ENCODE measurements around the gene RIMS3. TPM values are rescaled to one million over a fixed set of nuclear protein-coding genes. Genes with fewer than 3 reads are reported as not detected.
A peak's percentile ranks its signal among the peaks of the same experiment; 100 is the strongest.

RIMS3 gene
- polyA plus RNA-seq, 4 donors = under 0.01 to 3.4 (median 1.1) TPM; not detected in 1

DNA sequence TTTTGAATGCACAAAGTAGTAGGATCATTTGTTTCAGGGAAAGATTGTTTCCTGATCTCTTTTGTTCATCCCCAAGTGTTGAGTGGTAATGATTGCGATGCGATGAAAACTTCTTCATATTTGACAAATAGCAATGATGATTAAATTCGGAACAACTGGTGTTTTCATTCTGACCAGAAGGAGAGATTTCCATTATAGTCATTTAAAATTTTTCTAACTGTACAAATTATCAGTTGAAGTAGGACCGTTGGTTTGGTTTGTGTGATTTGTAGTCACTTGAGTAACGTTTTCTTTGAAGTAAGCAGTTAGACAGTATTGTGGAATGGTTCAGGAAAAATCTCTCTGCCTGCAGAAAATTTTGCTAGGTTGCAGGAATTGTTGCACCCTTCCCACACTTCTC lies 32.0 kb upstream of the RIMS3 start:
- H3K27me3 ChIP-seq (ENCODE audit: control insufficient read depth in 3 of 3, insufficient read depth in 3 of 3, low read length in 3 of 3) = no peaks in the 10 kb centered on the region
- no peak for DNase-seq
- peaks cover 8 to 13% (median 9%) of the 10 kb centered on the region in 3 donors for H3K4me1 ChIP-seq (ENCODE audit: control insufficient read depth in 3 of 3, insufficient read depth in 2 of 3, low read depth in 1 of 3, low read length in 2 of 3)
- no peak for FAIRE-seq
- H3K27ac ChIP-seq (ENCODE audit: low read depth in 1 of 3, low read length in 2 of 3) = no peak overlapping the region
- peaks cover 0 to 2% (median 2%) of the 10 kb centered on the region in 3 donors for H3K36me3 ChIP-seq (ENCODE audit: control insufficient read depth in 3 of 3, insufficient read depth in 2 of 3, low read depth in 1 of 3, low read length in 3 of 3)
- no peak overlapping the region for H3K4me3 ChIP-seq (ENCODE audit: low read depth in 1 of 3, low read length in 3 of 3)
- 67 to 77% (median 74%) methylated on average over 5 of the region's 5 CpGs for WGBS, 3 donors
- no peaks in the 10 kb centered on the region for H3K9me3 ChIP-seq (ENCODE audit: control insufficient read depth in 2 of 2, insufficient read depth in 1 of 2, low read depth in 1 of 2, low read length in 1 of 2)

DNA sequence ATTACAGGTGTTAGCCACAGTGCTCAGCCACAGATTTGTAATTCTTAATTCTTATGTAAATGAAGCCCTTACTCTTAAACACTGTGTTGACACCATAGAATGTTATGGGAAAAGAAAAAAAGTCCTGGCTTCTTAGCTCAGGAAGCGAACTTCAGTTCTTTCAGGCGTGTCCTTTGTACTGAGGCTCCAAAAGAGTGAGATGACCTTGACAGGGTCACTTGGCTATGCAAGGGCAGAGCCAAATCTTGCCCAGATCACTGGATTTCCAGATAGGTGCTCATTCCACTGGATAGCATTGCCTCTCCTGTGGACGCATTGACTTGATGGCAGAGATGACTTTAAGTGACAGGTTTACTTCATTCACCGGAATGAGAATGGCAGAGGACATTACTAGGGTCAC lies 30.8 kb upstream of the RIMS3 start:
- Histone ChIP-seq H3K4me1 (ENCODE audit: control insufficient read depth in 3 of 3, insufficient read depth in 2 of 3, low read depth in 1 of 3, low read length in 2 of 3) (peaks cover 8 to 12% (median 9%) of the 10 kb centered on the region in 3 donors), H3K27ac (ENCODE audit: low read depth in 1 of 3, low read length in 2 of 3) (no peak overlapping the region), H3K9me3 (ENCODE audit: control insufficient read depth in 2 of 2, insufficient read depth in 1 of 2, low read depth in 1 of 2, low read length in 1 of 2) (no peaks in the 10 kb centered on the region), H3K36me3 (ENCODE audit: control insufficient read depth in 3 of 3, insufficient read depth in 2 of 3, low read depth in 1 of 3, low read length in 3 of 3) (peaks cover 0 to 2% (median 2%) of the 10 kb centered on the region in 3 donors), H3K4me3 (ENCODE audit: low read depth in 1 of 3, low read length in 3 of 3) (no peak overlapping the region), H3K27me3 (ENCODE audit: control insufficient read depth in 3 of 3, insufficient read depth in 3 of 3, low read length in 3 of 3) (no peaks in the 10 kb centered on the region)
- FAIRE-seq (no peak), DNase-seq (no peak)
- WGBS, 3 donors = 85 to 95% (median 88%) methylated on average over 4 of the region's 4 CpGs

DNA sequence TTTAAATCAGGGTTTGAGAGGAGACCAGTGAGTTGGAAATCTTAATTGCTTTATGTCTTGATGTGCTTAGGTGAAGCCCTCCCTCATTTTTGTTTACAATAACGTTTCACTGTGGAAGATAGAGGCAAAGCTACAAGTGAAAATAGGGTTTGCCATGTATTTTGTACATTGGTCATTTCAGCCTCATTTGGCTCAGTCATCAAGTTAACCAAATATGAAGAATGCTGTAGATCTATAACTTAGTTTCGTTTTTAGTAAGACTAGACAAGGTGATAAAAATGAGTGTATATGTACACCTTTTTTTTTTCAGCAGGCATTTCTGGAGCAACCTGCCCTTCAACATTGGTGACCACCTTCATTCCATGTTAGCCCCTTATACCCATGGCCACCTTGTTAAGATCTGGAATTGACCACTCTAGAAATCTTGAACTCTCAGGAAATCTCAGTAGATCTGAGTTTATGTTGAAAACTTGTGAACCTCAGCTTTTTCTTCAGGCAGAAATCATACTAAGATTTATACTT lies 28.9 kb upstream of the RIMS3 start:
- FAIRE-seq = no peak
- no peak overlapping the region for H3K4me3 ChIP-seq (ENCODE audit: low read depth in 1 of 3, low read length in 3 of 3)
- peaks cover 0 to 2% (median 2%) of the 10 kb centered on the region in 3 donors for H3K36me3 ChIP-seq (ENCODE audit: control insufficient read depth in 3 of 3, insufficient read depth in 2 of 3, low read depth in 1 of 3, low read length in 3 of 3)
- H3K9me3 ChIP-seq (ENCODE audit: control insufficient read depth in 2 of 2, insufficient read depth in 1 of 2, low read depth in 1 of 2, low read length in 1 of 2) = no peaks in the 10 kb centered on the region
- H3K27ac ChIP-seq (ENCODE audit: low read depth in 1 of 3, low read length in 2 of 3) = no peak overlapping the region
- no peak for DNase-seq
- peaks cover 9 to 11% (median 10%) of the 10 kb centered on the region in 3 donors for H3K4me1 ChIP-seq (ENCODE audit: control insufficient read depth in 3 of 3, insufficient read depth in 2 of 3, low read depth in 1 of 3, low read length in 2 of 3)
- 6 to 31% (median 18%) methylated on average over 2 of the region's 2 CpGs for WGBS, 3 donors
- no peaks in the 10 kb centered on the region for H3K27me3 ChIP-seq (ENCODE audit: control insufficient read depth in 3 of 3, insufficient read depth in 3 of 3, low read length in 3 of 3)

DNA sequence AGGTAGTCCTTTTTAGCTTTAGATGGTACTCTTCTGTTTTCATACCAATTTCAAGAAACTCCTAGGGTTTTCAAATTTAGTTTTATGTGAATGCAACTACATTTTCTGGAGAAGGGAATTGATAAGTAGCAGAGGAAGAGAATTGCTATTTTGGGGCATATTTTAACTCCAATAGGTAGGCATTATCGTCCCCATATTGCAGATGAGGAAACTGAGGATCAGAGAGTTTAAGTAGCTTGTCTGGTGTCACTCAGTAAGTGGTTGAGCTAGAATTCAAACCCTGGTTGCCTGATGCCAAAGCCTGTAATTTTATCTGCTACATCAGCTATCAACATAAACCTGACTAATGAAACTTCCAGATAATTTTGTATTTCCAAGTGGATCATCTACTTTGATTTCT lies 27.9 kb upstream of the RIMS3 start:
- Histone ChIP-seq H3K9me3 (ENCODE audit: control insufficient read depth in 2 of 2, insufficient read depth in 1 of 2, low read depth in 1 of 2, low read length in 1 of 2) (no peaks in the 10 kb centered on the region), H3K4me3 (ENCODE audit: low read depth in 1 of 3, low read length in 3 of 3) (no peak overlapping the region), H3K36me3 (ENCODE audit: control insufficient read depth in 3 of 3, insufficient read depth in 2 of 3, low read depth in 1 of 3, low read length in 3 of 3) (peaks cover 0 to 3% (median 2%) of the 10 kb centered on the region in 3 donors), H3K27me3 (ENCODE audit: control insufficient read depth in 3 of 3, insufficient read depth in 3 of 3, low read length in 3 of 3) (no peaks in the 10 kb centered on the region), H3K27ac (ENCODE audit: low read depth in 1 of 3, low read length in 2 of 3) (no peak overlapping the region), H3K4me1 (ENCODE audit: control insufficient read depth in 3 of 3, insufficient read depth in 2 of 3, low read depth in 1 of 3, low read length in 2 of 3) (peaks cover 9 to 11% (median 10%) of the 10 kb centered on the region in 3 donors)
- FAIRE-seq = no peak
- no peak for DNase-seq
- 88 to 96% (median 91%) methylated on average over 1 of the region's 1 CpG for WGBS, 3 donors

DNA sequence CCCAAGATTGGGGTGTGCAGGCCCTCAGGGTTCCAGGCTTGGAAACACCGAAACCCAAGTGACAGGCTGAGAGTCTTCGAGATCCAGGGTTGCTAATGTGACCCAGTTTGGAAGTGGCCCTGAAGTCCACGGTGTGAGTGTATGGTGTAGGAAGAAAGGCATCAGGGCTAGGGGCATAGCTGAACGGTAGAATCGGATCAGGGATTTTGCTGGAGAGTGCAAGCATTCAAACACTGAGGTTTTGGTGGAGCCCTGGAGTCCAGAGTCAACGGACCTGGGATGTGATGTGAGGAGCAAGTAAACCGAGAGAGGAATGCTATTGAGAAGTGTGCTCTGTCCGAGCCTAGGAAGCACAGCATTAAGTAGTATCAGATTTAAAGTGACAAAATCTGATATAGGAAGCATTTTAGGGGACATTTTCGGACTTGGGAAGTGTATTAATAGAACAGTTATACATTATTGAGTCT lies 27.0 kb upstream of the RIMS3 start:
- FAIRE-seq = no peak
- H3K36me3 ChIP-seq (ENCODE audit: control insufficient read depth in 3 of 3, insufficient read depth in 2 of 3, low read depth in 1 of 3, low read length in 3 of 3) = peaks cover 0 to 2% (median 2%) of the 10 kb centered on the region in 3 donors
- H3K27ac ChIP-seq (ENCODE audit: low read depth in 1 of 3, low read length in 2 of 3) = peak overlapping the region; percentile 88 to 99 (median 96)
- DNase-seq = peak in 1 of 2 donors; percentile 51
- H3K4me3 ChIP-seq (ENCODE audit: low read depth in 1 of 3, low read length in 3 of 3) = peak overlapping the region; percentile 63 to 89 (median 66)
- H3K9me3 ChIP-seq (ENCODE audit: control insufficient read depth in 2 of 2, insufficient read depth in 1 of 2, low read depth in 1 of 2, low read length in 1 of 2) = no peaks in the 10 kb centered on the region
- no peaks in the 10 kb centered on the region for H3K27me3 ChIP-seq (ENCODE audit: control insufficient read depth in 3 of 3, insufficient read depth in 3 of 3, low read length in 3 of 3)
- H3K4me1 ChIP-seq (ENCODE audit: control insufficient read depth in 3 of 3, insufficient read depth in 2 of 3, low read depth in 1 of 3, low read length in 2 of 3) = peaks cover 9 to 11% (median 10%) of the 10 kb centered on the region in 3 donors
- 2 to 3% (median 2%) methylated on average over 9 of the region's 9 CpGs for WGBS, 3 donors

DNA sequence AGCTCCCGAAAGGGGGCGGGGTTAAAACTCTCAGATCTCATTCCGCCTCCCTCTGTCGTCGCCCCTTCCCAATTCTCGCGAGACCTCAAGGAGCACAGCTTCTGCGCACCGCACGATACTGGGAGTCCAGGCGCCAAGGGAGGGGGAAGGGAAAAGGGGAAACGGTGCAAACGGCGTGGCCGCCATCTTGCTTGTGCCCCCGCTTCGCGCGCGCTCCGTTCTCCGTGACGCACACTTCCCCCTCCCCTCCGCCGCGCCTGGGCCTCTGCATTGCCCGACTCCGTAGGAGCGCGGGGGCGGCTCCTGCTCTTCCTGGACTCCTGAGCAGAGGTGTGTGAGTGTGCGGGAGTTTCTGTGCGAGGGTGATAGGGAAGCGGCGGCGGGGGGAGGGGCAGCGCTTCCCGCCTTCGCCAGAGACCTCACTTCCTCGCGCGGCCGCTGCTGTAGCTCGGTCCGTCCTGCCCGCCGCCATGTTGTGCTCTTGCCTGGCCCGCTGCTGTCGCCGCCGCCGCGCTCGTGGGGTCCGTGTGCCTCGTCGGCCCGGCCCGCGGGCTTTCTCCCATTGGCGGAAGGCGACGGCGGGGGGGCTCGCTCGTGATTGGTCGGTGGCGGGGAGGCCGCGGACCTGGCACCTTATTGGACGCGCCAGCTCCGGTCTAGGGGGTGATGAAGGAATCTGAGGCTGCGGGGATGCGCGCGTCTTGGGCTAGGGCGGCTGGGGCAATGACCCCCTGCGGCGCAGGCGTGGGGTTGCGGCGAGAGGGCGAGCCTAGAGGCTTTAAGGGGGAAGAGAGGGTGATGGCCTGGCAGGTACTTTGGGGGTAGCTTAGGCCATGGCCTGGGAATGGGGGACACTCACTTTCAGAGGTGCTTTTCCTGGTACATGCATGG lies 26.3 kb upstream of the RIMS3 start, which contains the start of gene NFYC:
Gene NFYC, plus strand, starts transcription at position 167 of the 891 bp plus-strand sequence. CDS start 47,140 bp downstream, outside the sequence.
- FAIRE-seq (no peak), DNase-seq (peak; percentile 99 to 100)
- 0 to 1% (median 0%) methylated on average over 61 to 84 of the region's 84 CpGs for WGBS, 3 donors
- Histone ChIP-seq H3K36me3 (ENCODE audit: control insufficient read depth in 3 of 3, insufficient read depth in 2 of 3, low read depth in 1 of 3, low read length in 3 of 3) (peaks cover 0 to 2% (median 1%) of the 10 kb centered on the region in 3 donors), H3K27me3 (ENCODE audit: control insufficient read depth in 3 of 3, insufficient read depth in 3 of 3, low read length in 3 of 3) (no peaks in the 10 kb centered on the region), H3K27ac (ENCODE audit: low read depth in 1 of 3, low read length in 2 of 3) (peak within 1 kb of the TSS; percentile 88 to 99 (median 96)), H3K4me1 (ENCODE audit: control insufficient read depth in 3 of 3, insufficient read depth in 2 of 3, low read depth in 1 of 3, low read length in 2 of 3) (peaks cover 8 to 11% (median 9%) of the 10 kb centered on the region in 3 donors), H3K4me3 (ENCODE audit: low read depth in 1 of 3, low read length in 3 of 3) (peak within 1 kb of the TSS; percentile 63 to 89 (median 66)), H3K9me3 (ENCODE audit: control insufficient read depth in 2 of 2, insufficient read depth in 1 of 2, low read depth in 1 of 2, low read length in 1 of 2) (no peaks in the 10 kb centered on the region)

DNA sequence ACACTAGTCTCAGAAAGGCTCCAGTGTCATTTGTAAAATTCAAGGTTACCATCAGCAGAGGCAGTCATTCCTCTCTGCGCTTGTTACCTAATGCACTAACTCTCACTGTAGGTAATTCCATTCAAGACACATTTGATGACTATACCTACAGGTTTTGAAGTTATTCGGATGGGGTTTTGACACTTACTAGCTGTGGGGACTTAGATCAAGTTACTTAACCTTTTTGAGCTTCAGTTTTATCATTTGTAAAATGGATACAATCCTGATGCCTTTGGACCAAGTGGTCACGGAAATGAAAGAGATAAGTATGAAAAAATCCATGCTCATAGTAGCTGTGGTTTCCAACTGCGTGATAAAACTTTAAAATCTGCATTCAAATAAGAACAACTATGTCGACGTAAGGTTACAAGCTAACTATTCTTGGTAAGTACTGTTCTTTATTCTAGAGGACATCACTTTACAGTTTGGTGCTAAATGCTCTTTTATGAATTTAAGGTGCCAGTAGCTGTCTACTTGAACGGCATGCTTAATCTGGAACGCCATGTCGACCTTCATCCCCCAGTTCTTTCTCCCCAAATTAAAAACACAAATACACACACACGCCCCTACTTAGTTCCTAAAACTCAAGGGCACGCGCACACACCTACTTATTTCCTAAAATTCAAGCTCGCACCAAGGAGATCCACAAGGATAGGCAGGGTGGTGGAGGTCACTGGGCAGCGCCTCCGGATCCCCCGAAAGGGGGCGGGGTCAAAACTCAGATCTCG lies 25.5 kb upstream of the RIMS3 start:
- H3K36me3 ChIP-seq (ENCODE audit: control insufficient read depth in 3 of 3, insufficient read depth in 2 of 3, low read depth in 1 of 3, low read length in 3 of 3) = peaks cover 0 to 2% (median 0%) of the 10 kb centered on the region in 3 donors
- no peaks in the 10 kb centered on the region for H3K27me3 ChIP-seq (ENCODE audit: control insufficient read depth in 3 of 3, insufficient read depth in 3 of 3, low read length in 3 of 3)
- 19 to 27% (median 23%) methylated on average over 18 of the region's 18 CpGs for WGBS, 3 donors
- peak in 1 of 2 donors; percentile 5 for DNase-seq
- H3K27ac ChIP-seq (ENCODE audit: low read depth in 1 of 3, low read length in 2 of 3) = peak overlapping the region; percentile 88 to 99 (median 96)
- peak overlapping the region; percentile 30 to 89 (median 63) for H3K4me3 ChIP-seq (ENCODE audit: low read depth in 1 of 3, low read length in 3 of 3)
- H3K4me1 ChIP-seq (ENCODE audit: control insufficient read depth in 3 of 3, insufficient read depth in 2 of 3, low read depth in 1 of 3, low read length in 2 of 3) = peaks cover 8 to 11% (median 9%) of the 10 kb centered on the region in 3 donors
- no peaks in the 10 kb centered on the region for H3K9me3 ChIP-seq (ENCODE audit: control insufficient read depth in 2 of 2, insufficient read depth in 1 of 2, low read depth in 1 of 2, low read length in 1 of 2)
- no peak for FAIRE-seq

DNA sequence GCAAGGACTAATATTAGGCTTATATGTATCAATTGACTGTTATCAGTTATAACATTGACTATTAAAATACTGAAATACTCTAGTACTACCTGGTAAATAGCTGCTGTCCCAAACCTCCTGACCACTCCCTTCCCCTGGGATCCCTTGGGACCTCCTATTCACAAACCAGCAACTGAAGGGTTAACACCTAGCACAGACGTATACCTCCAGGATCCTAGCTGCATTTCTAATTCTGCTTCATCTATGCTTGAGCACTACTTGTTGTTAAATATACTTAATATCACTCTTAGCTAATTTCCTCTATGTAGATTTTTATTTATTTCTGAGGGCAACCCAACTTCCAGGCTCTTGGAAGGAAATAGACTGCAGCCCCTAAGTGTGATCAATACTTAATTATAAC lies 24.3 kb upstream of the RIMS3 start:
- H3K4me1 ChIP-seq (ENCODE audit: control insufficient read depth in 3 of 3, insufficient read depth in 2 of 3, low read depth in 1 of 3, low read length in 2 of 3) = peaks cover 8 to 9% (median 8%) of the 10 kb centered on the region in 3 donors
- no peaks in the 10 kb centered on the region for H3K27me3 ChIP-seq (ENCODE audit: control insufficient read depth in 3 of 3, insufficient read depth in 3 of 3, low read length in 3 of 3)
- peaks cover 0 to 7% (median 0%) of the 10 kb centered on the region in 3 donors for H3K36me3 ChIP-seq (ENCODE audit: control insufficient read depth in 3 of 3, insufficient read depth in 2 of 3, low read depth in 1 of 3, low read length in 3 of 3)
- H3K27ac ChIP-seq (ENCODE audit: low read depth in 1 of 3, low read length in 2 of 3) = no peak overlapping the region
- WGBS, 3 donors = 22 to 38% (median 29%) methylated on average over 1 of the region's 1 CpG
- FAIRE-seq (no peak), DNase-seq (no peak)
- no peak overlapping the region for H3K4me3 ChIP-seq (ENCODE audit: low read depth in 1 of 3, low read length in 3 of 3)
- peaks cover 0 to 4% of the 10 kb centered on the region in 2 donors for H3K9me3 ChIP-seq (ENCODE audit: control insufficient read depth in 2 of 2, insufficient read depth in 1 of 2, low read depth in 1 of 2, low read length in 1 of 2)
